Measurements from ENCODE around the gene INCENP. TPM values are rescaled to one million over a fixed set of nuclear protein-coding genes. Genes with fewer than 3 reads are reported as not detected.

The INCENP gene
- polyA plus RNA-seq, 1 donor from 2014 or later: 5.9 TPM

DNA sequence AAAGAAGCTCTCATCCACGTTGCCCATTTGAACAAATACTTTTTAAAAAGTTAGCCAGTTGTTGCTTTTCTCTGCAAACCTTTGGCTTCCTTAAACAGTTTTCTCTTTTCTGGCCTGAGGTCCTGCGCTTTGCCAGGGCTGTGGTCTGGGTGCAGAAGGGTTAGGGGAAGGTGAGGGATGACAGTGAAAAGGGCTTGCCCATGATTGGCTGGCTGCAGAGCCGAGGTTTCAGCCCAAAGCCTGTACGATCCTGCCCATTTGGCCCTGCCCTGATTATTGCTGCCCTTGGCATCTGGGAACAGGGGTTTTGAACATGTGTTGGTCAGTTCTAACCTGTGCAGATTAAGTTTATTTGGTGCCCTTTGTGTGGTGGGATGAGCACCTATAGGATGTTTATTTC is 1.5 kb downstream of the INCENP start:
- TF ChIP-seq MXI1 (conservative IDR thresholded peaks at IDR 0.05; ENCODE audit: poor library complexity, severe bottlenecking): no peak
- no peak for TF ChIP-seq POLR2AphosphoS5 (IDR thresholded peaks at IDR 0.05)
- no peak for TF ChIP-seq TAF1 (IDR thresholded peaks at IDR 0.05; ENCODE audit: low read depth)
- H3K4me3 ChIP-seq (ENCODE audit: low read length): peak overlapping the region; percentile 96
- H2AFZ ChIP-seq (ENCODE audit: low read depth, low read length): no peak overlapping the region
- no peaks in the 10 kb centered on the region for H3K9me2 ChIP-seq (ENCODE audit: insufficient read depth, low read length)
- no peaks in the 10 kb centered on the region for H3K27me3 ChIP-seq (ENCODE audit: insufficient read depth, low read depth, low read length)
- H3F3A ChIP-seq (ENCODE audit: insufficient read depth, low read length, poor library complexity, severe bottlenecking): no peaks in the 10 kb centered on the region
- no peaks in the 10 kb centered on the region for H4K20me1 ChIP-seq (ENCODE audit: insufficient read depth)
- no peaks in the 10 kb centered on the region for H3K9me3 ChIP-seq (ENCODE audit: low read length)
- no peak overlapping the region for H3K4me2 ChIP-seq (ENCODE audit: low read length)
- H3K27ac ChIP-seq (ENCODE audit: low read length): no peak overlapping the region
- H3K9ac ChIP-seq (ENCODE audit: low read length): peak overlapping the region; percentile 62
- H3K79me2 ChIP-seq (replicated peaks; ENCODE audit: insufficient read depth, low read length): peaks cover 33% of the 10 kb centered on the region
- H3K36me3 ChIP-seq (ENCODE audit: insufficient read depth, low read length): no peaks in the 10 kb centered on the region

DNA sequence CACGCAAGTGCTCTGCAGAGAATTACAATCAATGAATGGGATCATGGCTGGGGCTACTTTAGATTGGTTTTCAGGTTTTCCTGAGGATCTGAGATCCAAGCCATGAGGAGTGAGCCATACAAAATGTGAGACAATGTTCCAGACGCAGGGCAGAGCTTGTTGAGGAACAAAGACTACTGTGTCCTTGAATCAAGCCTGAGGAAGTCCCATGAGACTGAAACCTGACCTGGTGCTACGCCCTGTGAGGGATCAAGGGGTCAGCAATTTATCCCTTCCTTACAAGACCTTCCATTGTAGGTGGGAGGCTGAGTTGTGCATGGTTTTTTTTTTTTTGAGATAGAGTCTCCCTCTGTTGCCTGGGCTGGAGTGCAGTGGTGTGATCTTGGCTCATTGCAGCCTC is 2.1 kb downstream of the INCENP start:
- no peak overlapping the region for H3K4me2 ChIP-seq (ENCODE audit: low read length)
- no peak overlapping the region for H3K27ac ChIP-seq (ENCODE audit: low read length)
- no peaks in the 10 kb centered on the region for H4K20me1 ChIP-seq (ENCODE audit: insufficient read depth)
- H3K27me3 ChIP-seq (ENCODE audit: insufficient read depth, low read depth, low read length): no peaks in the 10 kb centered on the region
- H3K9ac ChIP-seq (ENCODE audit: low read length): no peak overlapping the region
- peak overlapping the region; percentile 96 for H3K4me3 ChIP-seq (ENCODE audit: low read length)
- H2AFZ ChIP-seq (ENCODE audit: low read depth, low read length): no peak overlapping the region
- H3K9me2 ChIP-seq (ENCODE audit: insufficient read depth, low read length): no peaks in the 10 kb centered on the region
- H3K36me3 ChIP-seq (ENCODE audit: insufficient read depth, low read length): no peaks in the 10 kb centered on the region
- TF ChIP-seq, protein P1, sequence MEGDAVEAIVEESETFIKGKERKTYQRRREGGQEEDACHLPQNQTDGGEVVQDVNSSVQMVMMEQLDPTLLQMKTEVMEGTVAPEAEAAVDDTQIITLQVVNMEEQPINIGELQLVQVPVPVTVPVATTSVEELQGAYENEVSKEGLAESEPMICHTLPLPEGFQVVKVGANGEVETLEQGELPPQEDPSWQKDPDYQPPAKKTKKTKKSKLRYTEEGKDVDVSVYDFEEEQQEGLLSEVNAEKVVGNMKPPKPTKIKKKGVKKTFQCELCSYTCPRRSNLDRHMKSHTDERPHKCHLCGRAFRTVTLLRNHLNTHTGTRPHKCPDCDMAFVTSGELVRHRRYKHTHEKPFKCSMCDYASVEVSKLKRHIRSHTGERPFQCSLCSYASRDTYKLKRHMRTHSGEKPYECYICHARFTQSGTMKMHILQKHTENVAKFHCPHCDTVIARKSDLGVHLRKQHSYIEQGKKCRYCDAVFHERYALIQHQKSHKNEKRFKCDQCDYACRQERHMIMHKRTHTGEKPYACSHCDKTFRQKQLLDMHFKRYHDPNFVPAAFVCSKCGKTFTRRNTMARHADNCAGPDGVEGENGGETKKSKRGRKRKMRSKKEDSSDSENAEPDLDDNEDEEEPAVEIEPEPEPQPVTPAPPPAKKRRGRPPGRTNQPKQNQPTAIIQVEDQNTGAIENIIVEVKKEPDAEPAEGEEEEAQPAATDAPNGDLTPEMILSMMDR (IDR thresholded peaks at IDR 0.05; ENCODE audit: poor library complexity, severe bottlenecking): no peak
- TF ChIP-seq SMC3 (conservative IDR thresholded peaks at IDR 0.05; ENCODE audit: poor library complexity) (no peak), TAF1 (IDR thresholded peaks at IDR 0.05; ENCODE audit: low read depth) (no peak), RAD21 (conservative IDR thresholded peaks at IDR 0.05) (no peak), POLR2AphosphoS5 (IDR thresholded peaks at IDR 0.05) (no peak), REST (IDR thresholded peaks at IDR 0.05; ENCODE audit: borderline replicate concordance) (no peak), MXI1 (conservative IDR thresholded peaks at IDR 0.05; ENCODE audit: poor library complexity, severe bottlenecking) (no peak), EZH2 (IDR thresholded peaks at IDR 0.05; ENCODE audit: borderline replicate concordance, insufficient read depth, low read length, poor library complexity, severe bottlenecking) (no peak), EP300 (conservative IDR thresholded peaks at IDR 0.05; ENCODE audit: poor library complexity, severe bottlenecking) (no peak)
- no peaks in the 10 kb centered on the region for H3F3A ChIP-seq (ENCODE audit: insufficient read depth, low read length, poor library complexity, severe bottlenecking)
- H3K9me3 ChIP-seq (ENCODE audit: low read length): no peaks in the 10 kb centered on the region
- peaks cover 33% of the 10 kb centered on the region for H3K79me2 ChIP-seq (replicated peaks; ENCODE audit: insufficient read depth, low read length)

GRCh38 chr11:62127426-62127825 is 3.6 kb downstream of the INCENP start:
- no peaks in the 10 kb centered on the region for H3K27me3 ChIP-seq (ENCODE audit: insufficient read depth, low read depth, low read length)
- H2AFZ ChIP-seq (ENCODE audit: low read depth, low read length): no peak overlapping the region
- H4K20me1 ChIP-seq (ENCODE audit: insufficient read depth): no peaks in the 10 kb centered on the region
- H3K36me3 ChIP-seq (ENCODE audit: insufficient read depth, low read length): no peaks in the 10 kb centered on the region
- no peak overlapping the region for H3K4me2 ChIP-seq (ENCODE audit: low read length)
- no peak overlapping the region for H3K4me3 ChIP-seq (ENCODE audit: low read length)
- H3K9me3 ChIP-seq (ENCODE audit: low read length): no peaks in the 10 kb centered on the region
- H3K9ac ChIP-seq (ENCODE audit: low read length): no peak overlapping the region
- H3K27ac ChIP-seq (ENCODE audit: low read length): no peak overlapping the region
- no peaks in the 10 kb centered on the region for H3F3A ChIP-seq (ENCODE audit: insufficient read depth, low read length, poor library complexity, severe bottlenecking)
- peaks cover 33% of the 10 kb centered on the region for H3K79me2 ChIP-seq (replicated peaks; ENCODE audit: insufficient read depth, low read length)
- H3K9me2 ChIP-seq (ENCODE audit: insufficient read depth, low read length): no peaks in the 10 kb centered on the region
- TF ChIP-seq, protein P1 (IDR thresholded peaks at IDR 0.05; ENCODE audit: poor library complexity, severe bottlenecking): no peak
- TF ChIP-seq EP300 (conservative IDR thresholded peaks at IDR 0.05; ENCODE audit: poor library complexity, severe bottlenecking) (no peak), REST (IDR thresholded peaks at IDR 0.05; ENCODE audit: borderline replicate concordance) (no peak), EZH2 (IDR thresholded peaks at IDR 0.05; ENCODE audit: borderline replicate concordance, insufficient read depth, low read length, poor library complexity, severe bottlenecking) (no peak), MXI1 (conservative IDR thresholded peaks at IDR 0.05; ENCODE audit: poor library complexity, severe bottlenecking) (no peak), RAD21 (conservative IDR thresholded peaks at IDR 0.05) (no peak), TAF1 (IDR thresholded peaks at IDR 0.05; ENCODE audit: low read depth) (no peak), SMC3 (conservative IDR thresholded peaks at IDR 0.05; ENCODE audit: poor library complexity) (no peak), POLR2AphosphoS5 (IDR thresholded peaks at IDR 0.05) (no peak)
